Left renal pelvis (tissue), 4 donors: ENCODE results near the gene HTR3B. TPM values are rescaled to one million over a fixed set of nuclear protein-coding genes. Genes with fewer than 3 reads are reported as not detected.
"Not testable (repeated sequence)": the region's sequence is repeated elsewhere in the genome, so short reads cannot be mapped to it uniquely, and the experiment has no call there.

ENCODE experiments used
- DNase-seq, 4 donors: peaks; one replicate each; pipeline ENCODE4 v3.0.0-alpha.2; 2013; ENCODE audit warnings: low read depth in 4 of 4, low spot score in 3 of 4
- polyA plus RNA-seq, 4 donors: library from polyadenylated mRNA; unstranded; fragments of 120-200 nt; gene quantifications; one replicate each; pipeline ENCODE4 v1.2.1, GENCODE V29; 2013; ENCODE audit not compliant: insufficient read length in 4 of 4

HTR3B gene
- polyA plus RNA-seq, 4 donors, result 0.11 to 0.32 (median 0.19) TPM; not detected in 1

- no peak for DNase-seq
Measured at GRCh38 chr11:113880971-113881370, 23.6 kb upstream of the HTR3B start.

DNA sequence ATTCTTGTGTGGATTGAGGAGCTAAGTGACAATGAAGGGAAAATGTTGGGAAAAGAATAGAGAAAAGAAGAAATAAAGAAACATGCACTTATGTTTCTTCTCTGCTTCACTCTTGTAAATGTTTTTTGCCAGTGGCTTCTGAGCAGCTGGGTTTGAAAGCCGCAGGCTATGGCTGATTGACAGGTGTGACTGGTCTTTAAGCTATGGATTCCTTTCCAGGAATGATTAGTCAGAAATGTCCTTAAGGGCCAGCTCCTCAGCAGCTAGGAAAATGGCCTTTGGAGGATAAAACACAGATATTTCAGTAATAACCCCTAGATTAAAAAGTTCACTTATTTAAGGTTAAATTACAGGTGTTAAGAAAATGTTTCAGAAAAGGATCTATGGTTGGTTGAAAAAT is 22.7 kb upstream of the HTR3B start:
- no peak for DNase-seq

GRCh38 chr11:113884361-113884836 is 20.2 kb upstream of the HTR3B start:
- no peak for DNase-seq

DNA sequence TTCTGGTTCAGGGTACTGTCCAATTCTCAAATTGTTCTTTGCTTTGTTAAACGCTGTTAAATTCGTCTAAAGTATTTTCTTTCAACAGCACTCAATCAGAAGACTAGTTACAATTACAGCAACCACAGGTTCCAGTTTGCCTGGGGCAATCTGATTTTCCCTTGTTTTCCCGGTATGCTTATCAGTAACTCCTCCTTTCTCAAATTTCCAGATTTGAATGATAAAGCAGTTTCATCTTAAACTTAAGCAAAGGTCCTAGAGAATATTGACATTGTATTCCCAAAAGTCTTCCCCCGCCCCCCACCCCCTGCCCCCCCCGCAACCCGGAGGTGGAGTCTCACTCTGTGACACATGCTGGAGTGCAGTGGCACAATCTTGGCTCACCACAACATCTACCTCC is 18.7 kb upstream of the HTR3B start:
- DNase-seq, result no peak

DNA sequence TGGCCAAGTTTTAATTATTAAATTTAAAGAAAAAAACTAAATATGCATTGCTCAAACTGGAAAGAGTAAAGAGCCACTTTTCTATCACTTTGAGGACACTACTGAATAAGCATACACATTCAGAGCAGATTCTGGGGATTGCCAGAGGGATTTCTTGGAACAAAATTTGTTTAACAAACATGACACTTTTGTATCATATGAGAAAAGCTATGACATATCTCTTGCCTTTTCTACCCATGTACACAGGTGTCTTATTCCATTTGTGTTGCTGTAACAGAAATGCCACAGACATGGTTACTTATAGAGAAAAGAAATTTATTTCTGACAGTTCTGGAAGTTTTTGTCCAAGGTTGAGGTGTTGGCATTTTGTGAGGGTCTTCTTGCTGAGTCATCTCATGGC is 15.7 kb upstream of the HTR3B start:
- no peak for DNase-seq

DNA sequence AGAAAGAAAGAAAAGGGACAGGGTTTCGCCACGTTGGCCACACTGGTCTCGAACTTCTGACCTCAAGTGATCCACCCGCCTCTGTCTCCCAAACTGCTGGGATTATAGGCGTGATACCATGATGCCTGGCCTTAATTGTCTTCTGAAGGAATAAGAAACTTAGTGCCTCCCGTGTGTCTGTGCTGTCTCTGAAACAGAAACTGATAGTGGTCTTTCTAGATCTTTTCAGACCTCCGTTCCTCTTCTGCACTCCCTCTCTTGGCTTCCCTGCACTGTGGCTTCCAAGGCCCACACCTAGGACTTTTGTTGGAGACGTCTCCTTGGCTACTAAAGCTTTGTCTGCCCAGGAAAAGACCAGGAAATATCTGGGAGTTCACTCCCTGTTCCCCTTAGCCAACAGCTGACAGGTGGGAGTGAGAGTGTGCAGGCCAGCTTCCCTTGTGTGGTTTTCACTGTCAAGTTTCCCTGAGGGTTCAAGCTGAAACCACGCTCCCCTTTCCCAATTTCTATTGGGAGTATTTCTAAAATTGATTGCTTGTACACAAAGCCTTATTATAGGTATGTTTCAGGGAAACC is 10.1 kb upstream of the HTR3B start:
- no peak for DNase-seq

- no peak for DNase-seq
Measured at GRCh38 chr11:113895367-113896155, 9.0 kb upstream of the HTR3B start.

- no peak for DNase-seq
Measured at GRCh38 chr11:113896156-113896879, 8.3 kb upstream of the HTR3B start.

DNA sequence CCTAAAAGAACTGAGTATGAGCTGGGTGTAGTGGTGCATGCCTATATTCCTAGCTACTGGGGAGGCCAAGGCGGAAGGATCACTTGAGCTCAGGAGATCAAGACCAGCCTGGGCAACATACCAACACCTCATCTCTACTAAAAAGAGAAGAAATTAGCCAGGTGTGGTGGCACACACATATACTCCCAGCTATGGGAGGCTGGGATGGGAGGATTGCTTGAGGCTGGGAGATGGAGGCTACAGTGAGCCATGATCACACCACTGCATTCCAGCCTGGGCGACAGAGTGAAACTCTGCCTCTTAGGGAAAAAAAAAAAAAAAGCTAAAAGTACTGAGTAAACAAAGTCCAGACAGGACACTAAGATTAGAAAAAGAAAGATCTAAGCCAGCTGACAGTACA is 3.5 kb upstream of the HTR3B start:
- DNase-seq, result no peak

DNA sequence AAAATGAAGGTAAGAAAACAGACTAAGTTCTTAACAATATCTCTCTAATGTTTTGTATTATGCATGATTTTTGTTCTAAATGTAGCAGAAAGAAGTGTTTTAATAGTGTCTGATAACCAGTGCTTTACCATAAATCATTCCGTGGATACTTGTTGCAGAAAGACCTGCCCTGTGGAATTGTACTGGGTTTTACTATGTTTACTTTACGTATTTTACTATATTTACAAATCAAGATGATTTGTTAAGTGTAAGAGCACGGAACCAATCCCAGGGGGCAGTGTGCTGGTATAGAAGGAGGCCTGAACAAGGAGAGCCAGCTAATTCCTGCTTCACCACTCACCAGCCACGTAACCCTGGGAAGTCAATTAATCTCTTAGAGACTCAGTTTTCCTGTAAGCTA is 1.4 kb downstream of the HTR3B start:
- no peak for DNase-seq

DNA sequence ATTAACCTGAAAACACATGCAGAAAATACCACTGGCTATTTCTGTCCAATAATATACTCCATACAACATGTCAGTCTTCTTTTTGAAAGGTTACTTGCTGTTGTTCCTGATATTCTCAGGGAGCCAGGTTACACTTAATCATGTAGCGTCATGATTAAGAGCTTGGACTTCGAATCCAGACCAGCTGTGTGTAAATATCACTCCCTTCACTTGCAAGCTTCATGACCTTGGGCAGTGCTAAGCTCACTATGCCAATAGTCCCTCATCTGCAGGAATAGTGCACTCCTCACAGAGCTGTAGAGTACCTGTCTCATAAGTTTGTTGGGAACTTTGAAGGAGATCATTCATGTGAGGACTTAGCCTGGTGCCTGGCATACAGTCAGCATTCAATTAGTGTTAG is 1.9 kb downstream of the HTR3B start:
- no peak for DNase-seq

- no peak for DNase-seq
Measured at GRCh38 chr11:113907152-113907551, 2.6 kb downstream of the HTR3B start.

GRCh38 chr11:113907681-113908080 is 3.1 kb downstream of the HTR3B start:
- DNase-seq, result no peak

GRCh38 chr11:113908098-113908497 is 3.5 kb downstream of the HTR3B start:
- no peak for DNase-seq

GRCh38 chr11:113911491-113911890 is 6.9 kb downstream of the HTR3B start:
- not testable (repeated sequence) for DNase-seq

GRCh38 chr11:113923572-113923971 is 19.0 kb downstream of the HTR3B start:
- DNase-seq, result no peak

- DNase-seq, result no peak
Measured at GRCh38 chr11:113926273-113927197, 21.9 kb downstream of the HTR3B start.

DNA sequence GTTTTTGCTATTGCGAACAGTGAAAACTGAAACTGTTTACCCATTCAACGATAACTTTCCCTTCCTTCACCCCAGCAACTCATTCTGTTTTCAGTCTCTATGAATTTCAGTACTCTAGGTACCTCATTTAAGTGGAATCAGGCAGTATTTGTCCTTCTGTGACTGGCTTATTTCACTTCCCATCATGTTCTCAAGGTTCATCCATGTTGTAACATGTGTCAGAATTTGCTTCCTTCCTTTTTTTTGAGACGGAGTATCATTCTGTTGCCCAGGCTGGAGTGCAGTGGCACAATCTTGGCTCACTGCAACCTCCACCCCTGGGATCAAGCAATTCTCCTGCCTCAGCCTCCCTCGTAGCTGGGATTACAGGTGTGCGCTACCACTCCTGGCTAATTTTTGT is 23.7 kb downstream of the HTR3B start:
- DNase-seq, result no peak

GRCh38 chr11:113932788-113933187 is 28.2 kb downstream of the HTR3B start:
- no peak for DNase-seq

DNA sequence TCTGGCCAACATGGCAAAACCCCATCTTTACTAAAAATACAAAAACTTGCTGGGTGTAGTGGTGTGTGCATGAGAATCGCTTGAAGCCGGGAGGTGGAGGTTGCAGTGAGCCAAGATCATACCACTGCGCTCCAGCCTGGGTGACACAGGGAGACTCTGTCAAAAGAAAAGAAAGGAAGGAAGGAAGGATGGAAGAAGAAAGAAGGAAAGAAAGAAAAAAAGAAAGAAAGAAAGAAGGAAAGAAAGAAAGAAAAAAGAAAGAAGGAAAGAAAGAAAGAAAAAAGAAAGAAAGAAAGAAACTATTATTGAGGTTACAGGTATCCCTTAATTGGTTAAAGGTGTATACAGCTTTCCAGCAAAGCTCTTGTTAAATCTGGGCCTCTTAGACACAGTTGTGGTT is 29.6 kb downstream of the HTR3B start:
- DNase-seq, result not testable (repeated sequence)

- no peak for DNase-seq
Measured at GRCh38 chr11:113934761-113935160, 30.2 kb downstream of the HTR3B start.
